HepG2 (cell line): ENCODE data around the gene CCDC87. TPM values are rescaled to one million over a fixed set of nuclear protein-coding genes. Genes with fewer than 3 reads are reported as not detected.

ENCODE experiments used
- ARID2 ChIP-seq: sonication (generic); formaldehyde crosslinking; IDR thresholded peaks from 2 replicates; pipeline ENCODE4 v1.8.1; 2022; ENCODE audit warnings: mild to moderate bottlenecking, missing genetic modification reagents, borderline replicate concordance
- ATF3 ChIP-seq: sonication (generic); formaldehyde crosslinking; IDR thresholded peaks from 2 replicates; pipeline ENCODE4 v1.4.0; 2020; ENCODE audit warnings: missing genetic modification reagents
- ERF ChIP-seq: IDR thresholded peaks from 2 replicates; pipeline ENCODE4 v1.6.1; 2018; ENCODE audit warnings: missing biosample characterization, missing genetic modification reagents
- HES4 ChIP-seq: sonication (generic); formaldehyde crosslinking; IDR thresholded peaks from 2 replicates; pipeline ENCODE4 v1.9.0; 2021; ENCODE audit warnings: mild to moderate bottlenecking, missing genetic modification reagents, borderline replicate concordance
- IKZF4 ChIP-seq: sonication (generic); formaldehyde crosslinking; IDR thresholded peaks from 2 replicates; pipeline ENCODE4 v1.5.1; 2020; ENCODE audit warnings: borderline replicate concordance, mild to moderate bottlenecking, low read depth, missing genetic modification reagents; ENCODE audit errors: not compliant biosample characterization
- ISL2 ChIP-seq: sonication (generic); formaldehyde crosslinking; IDR thresholded peaks from 2 replicates; pipeline ENCODE4 v1.5.0; 2020; ENCODE audit warnings: missing genetic modification reagents
- KDM5B ChIP-seq: sonication (generic); formaldehyde crosslinking; IDR thresholded peaks from 2 replicates; pipeline ENCODE4 v1.4.0; 2020; ENCODE audit warnings: missing genetic modification reagents, mild to moderate bottlenecking, borderline replicate concordance
- KLF16 ChIP-seq, 2 experiments: sonication (generic) in 1 of 2; formaldehyde crosslinking in 1 of 2; IDR thresholded peaks; 2 replicates each; pipeline versions ENCODE4 v1.6.1 to v1.8.0; 2016 to 2023; ENCODE audit warnings: missing genetic modification reagents in 2 of 2, missing compliant biosample characterization in 1 of 2
- MAFF ChIP-seq: IDR thresholded peaks from 2 replicates; pipeline ENCODE4 v1.6.1; 2011; ENCODE audit warnings: low read depth, low read length, improper control_type of control experiment
- POLR2A ChIP-seq, 2 experiments: IDR thresholded peaks; 2 replicates each; pipeline ENCODE4 v1.6.1; 2011; ENCODE audit warnings: low read depth in 2 of 2, low read length in 2 of 2, mild to moderate bottlenecking in 1 of 2, moderate library complexity in 1 of 2; ENCODE audit not compliant: insufficient read depth in 1 of 2
- PRMT3 ChIP-seq: sonication (generic); formaldehyde crosslinking; IDR thresholded peaks from 2 replicates; pipeline ENCODE4 v1.8.1; 2022; ENCODE audit warnings: low read depth, mild to moderate bottlenecking, moderate library complexity, missing genetic modification reagents, borderline replicate concordance
- RBM22 ChIP-seq: fragments of 200-400 bp; formaldehyde crosslinking; optimal IDR thresholded peaks from 2 replicates; pipeline ENCODE3; 2017; ENCODE audit warnings: mild to moderate bottlenecking, low read length, moderate library complexity
- RNF2 ChIP-seq: fragments of 450-650 bp; conservative IDR thresholded peaks from 2 replicates; pipeline ENCODE4 v1.6.1; 2016; ENCODE audit warnings: low read depth
- SRY ChIP-seq: sonication (generic); formaldehyde crosslinking; IDR thresholded peaks from 2 replicates; pipeline ENCODE4 v1.8.0; 2022; ENCODE audit warnings: mild to moderate bottlenecking, missing genetic modification reagents
- WIZ ChIP-seq: sonication (generic); formaldehyde crosslinking; IDR thresholded peaks from 2 replicates; pipeline ENCODE4 v1.5.1; 2020; ENCODE audit warnings: mild to moderate bottlenecking, missing genetic modification reagents
- ZFP90 ChIP-seq: sonication (generic); formaldehyde crosslinking; IDR thresholded peaks from 2 replicates; pipeline ENCODE4 v1.8.0; 2022; ENCODE audit warnings: missing genetic modification reagents, mild to moderate bottlenecking, inconsistent platforms, borderline replicate concordance
- ZFX ChIP-seq: sonication (generic); formaldehyde crosslinking; IDR thresholded peaks from 2 replicates; pipeline ENCODE4 v1.4.0; 2020; ENCODE audit warnings: mild to moderate bottlenecking, low read depth, missing genetic modification reagents, moderate library complexity
- ZNF317 ChIP-seq: sonication (generic); formaldehyde crosslinking; IDR thresholded peaks from 2 replicates; pipeline ENCODE4 v1.5.0; 2020; ENCODE audit warnings: mild to moderate bottlenecking, missing genetic modification reagents
- ZNF337 ChIP-seq: sonication (generic); formaldehyde crosslinking; IDR thresholded peaks from 2 replicates; pipeline ENCODE4 v1.5.1; 2020; ENCODE audit warnings: missing genetic modification reagents, low read depth, mild to moderate bottlenecking, borderline replicate concordance
- ZNF570 ChIP-seq: sonication (generic); formaldehyde crosslinking; IDR thresholded peaks from 2 replicates; pipeline ENCODE4 v1.4.0; 2020; ENCODE audit warnings: mild to moderate bottlenecking, missing genetic modification reagents, borderline replicate concordance
- ZNF572 ChIP-seq: sonication (generic); formaldehyde crosslinking; IDR thresholded peaks from 2 replicates; pipeline ENCODE4 v1.5.1; 2020; ENCODE audit warnings: mild to moderate bottlenecking, missing genetic modification reagents
- ZNF646 ChIP-seq: sonication (generic); formaldehyde crosslinking; IDR thresholded peaks from 2 replicates; pipeline ENCODE4 v1.9.0; 2021; ENCODE audit warnings: mild to moderate bottlenecking, missing genetic modification reagents
- ZNF782 ChIP-seq: sonication (generic); formaldehyde crosslinking; IDR thresholded peaks from 2 replicates; pipeline ENCODE4 v1.4.0; 2020; ENCODE audit warnings: missing genetic modification reagents, mild to moderate bottlenecking, borderline replicate concordance
- polyA plus RNA-seq, 8 experiments: library from polyadenylated mRNA; depleted of rRNA in 3 of 8; stranded (reverse) in 7 of 8; unstranded in 1 of 8; fragments of >200 nt; fragmentation: Illumina TruSeq in 4 of 8; extraction: Trizol in 4 of 8; gene quantifications; 2 replicates each; pipeline versions ENCODE4 v1.2.1 to v1.2.3, GENCODE V29; 2011 to 2016; ENCODE audit warnings: low read depth in 4 of 8, missing spikeins in 1 of 8, mixed read lengths in 1 of 8; ENCODE audit not compliant: insufficient read depth in 1 of 8
- total RNA-seq, 5 experiments: library from RNA; depleted of rRNA; stranded (reverse); fragments of >200 nt; fragmentation: Illumina TruSeq; extraction: Trizol; gene quantifications; 2 replicates each; pipeline ENCODE4 v1.2.3, GENCODE V29; 2016; ENCODE audit warnings: low read depth in 1 of 5

The CCDC87 gene
- total and polyA plus RNA-seq, 2 of the 13 experiments (the other 11 are each of a cell fraction or from before 2014, with no cell fraction given) = 0.05 to 0.42 TPM

- TF ChIP-seq ATF3 (CRISPR knock-in tag) = no peak
- no peak for TF ChIP-seq RBM22
- peak; percentile 65; the same call in 1 of the 2 replicates for TF ChIP-seq ISL2
- TF ChIP-seq SRY (CRISPR knock-in tag) = peak; percentile 19; the same call in 1 of the 2 replicates
- TF ChIP-seq PRMT3 (CRISPR knock-in tag) = no peak
- TF ChIP-seq ZNF646 = no peak
- peak; percentile 76; the same call in 1 of the 2 replicates for TF ChIP-seq KDM5B (CRISPR knock-in tag)
- TF ChIP-seq KLF16 (CRISPR knock-in tag; IDR thresholded peaks at IDR 0.05) = 0 out of 4 replicates have a peak, but pooled peaks of 1 of the 2 experiments have one; percentile 61
- no peak for TF ChIP-seq MAFF
- TF ChIP-seq POLR2A (IDR thresholded peaks at IDR 0.05; ENCODE audit: insufficient read depth in 1 of 2, low read depth in 2 of 2, low read length in 2 of 2) = peak; percentile 99
- TF ChIP-seq ZNF572 (CRISPR knock-in tag) = no peak; the same call in 1 of the 2 replicates
- TF ChIP-seq ZNF317 = 0 out of 2 replicates have a peak, but pooled peaks have one; percentile 3
- TF ChIP-seq IKZF4 = peak; percentile 15
- peak; percentile 90; the same call in 1 of the 2 replicates for TF ChIP-seq ARID2
- TF ChIP-seq ZNF570 (CRISPR knock-in tag) = peak; percentile 72; the same call in 1 of the 2 replicates
- TF ChIP-seq ZFX = peak; percentile 76; the same call in 1 of the 2 replicates
- peak; percentile 66 for TF ChIP-seq ERF (CRISPR knock-in tag)
- peak; percentile 20; the same call in 1 of the 2 replicates for TF ChIP-seq ZNF782 (CRISPR knock-in tag)
- peak; percentile 83; the same call in 1 of the 2 replicates for TF ChIP-seq RNF2
- TF ChIP-seq ZFP90 (CRISPR knock-in tag) = peak; percentile 50; the same call in 1 of the 2 replicates
- 0 out of 2 replicates have a peak, but pooled peaks have one; percentile 26 for TF ChIP-seq ZNF337 (CRISPR knock-in tag)
- TF ChIP-seq HES4 = peak; percentile 67
- TF ChIP-seq WIZ (CRISPR knock-in tag) = peak; percentile 86
These were observed 23.7 kb upstream of the CCDC87 start, which contains the start of gene RBM14 (continued) for GRCh38 chr11:66616379-66617154.
